GM23338 (cell line): ENCODE results near the gene SPTBN4. TPM values are rescaled to one million over a fixed set of nuclear protein-coding genes. Genes with fewer than 3 reads are reported as not detected.
A peak's percentile ranks its signal among the peaks of the same experiment; 100 is the strongest.

Experiments used
- ATAC-seq: fragments of 200-7000 bp; cut with Tn5 transposase; 3 replicates; pipeline ENCODE4 v1.9.1; 2020
- DNase-seq: peaks from one replicate; pipeline ENCODE4 v3.0.0-alpha.2; 2015; ENCODE audit warnings: low spot score
- H2AFZ ChIP-seq: fragments of 200-600 bp; sonication (generic); 2 replicates; pipeline ENCODE4 v1.8.0; 2016; ENCODE audit warnings: antibody characterized with exemption, mild to moderate bottlenecking, moderate library complexity
- H3F3A ChIP-seq: fragments of 200-600 bp; sonication (generic); replicated peaks from 2 replicates; pipeline ENCODE4 v1.8.0; 2017; ENCODE audit warnings: antibody characterized with exemption, mixed run types, low read depth
- H3K27ac ChIP-seq: fragments of 200-600 bp; sonication (generic); 2 replicates; pipeline ENCODE4 v1.6.1; 2016; ENCODE audit warnings: low read depth
- H3K27me3 ChIP-seq: fragments of 200-600 bp; sonication (generic); 2 replicates; pipeline ENCODE4 v1.8.0; 2016; ENCODE audit warnings: mild to moderate bottlenecking, mixed run types, moderate library complexity; ENCODE audit not compliant: insufficient read depth
- H3K36me3 ChIP-seq: fragments of 200-600 bp; sonication (generic); 2 replicates; pipeline ENCODE4 v1.8.0; 2016; ENCODE audit warnings: mild to moderate bottlenecking; ENCODE audit not compliant: insufficient read depth
- H3K4me1 ChIP-seq: fragments of 200-600 bp; sonication (generic); 2 replicates; pipeline ENCODE4 v1.8.0; 2016; ENCODE audit warnings: mild to moderate bottlenecking, moderate library complexity; ENCODE audit not compliant: insufficient read depth
- H3K4me2 ChIP-seq: fragments of 200-600 bp; sonication (generic); 2 replicates; pipeline ENCODE4 v1.7.1; 2017; ENCODE audit warnings: mixed run types
- H3K4me3 ChIP-seq: fragments of 200-600 bp; sonication (generic); 2 replicates; pipeline ENCODE4 v1.6.1; 2016; ENCODE audit warnings: mixed run types
- H3K79me2 ChIP-seq: fragments of 200-600 bp; sonication (generic); replicated peaks from 2 replicates; pipeline ENCODE4 v1.8.0; 2017; ENCODE audit warnings: mild to moderate bottlenecking; ENCODE audit not compliant: insufficient read depth
- H3K9me2 ChIP-seq: fragments of 200-600 bp; sonication (generic); 2 replicates; pipeline ENCODE4 v1.8.0; 2017; ENCODE audit not compliant: insufficient read depth
- H4K20me1 ChIP-seq: fragments of 200-600 bp; sonication (generic); replicated peaks from 2 replicates; pipeline ENCODE4 v1.8.0; 2017; ENCODE audit warnings: mild to moderate bottlenecking; ENCODE audit not compliant: insufficient read depth
- H3K27ac Mint-ChIP-seq: 2 replicates; pipeline ENCODE4 v1.8.0; 2020; ENCODE audit warnings: inconsistent platforms, mild to moderate bottlenecking, moderate library complexity, mixed read lengths
- H3K27me3 Mint-ChIP-seq: 3 replicates; pipeline ENCODE4 v1.8.0; 2022; ENCODE audit warnings: low read depth, mild to moderate bottlenecking, moderate library complexity, mixed read lengths, inconsistent platforms; ENCODE audit not compliant: insufficient read depth, poor library complexity
- H3K36me3 Mint-ChIP-seq: 3 replicates; pipeline ENCODE4 v1.8.0; 2021; ENCODE audit warnings: low read depth, mild to moderate bottlenecking, inconsistent platforms, moderate library complexity, mixed read lengths
- H3K4me1 Mint-ChIP-seq: 3 replicates; pipeline ENCODE4 v1.8.0; 2020; ENCODE audit warnings: mild to moderate bottlenecking, inconsistent platforms, mixed read lengths
- H3K4me3 Mint-ChIP-seq: 3 replicates; pipeline ENCODE4 v1.8.0; 2021; ENCODE audit warnings: moderate library complexity, mild to moderate bottlenecking, inconsistent platforms, mixed read lengths
- H3K9me3 Mint-ChIP-seq: 3 replicates; pipeline ENCODE4 v1.8.0; 2020; ENCODE audit warnings: moderate library complexity, mild to moderate bottlenecking, inconsistent platforms, mixed read lengths
- CREB1 ChIP-seq: fragments of 250-450 bp; sonication (Bioruptor Pico); IDR thresholded peaks from 2 replicates; pipeline ENCODE4 v1.5.0; 2020; ENCODE audit warnings: low read depth, mild to moderate bottlenecking, moderate library complexity
- ETS1 ChIP-seq: IDR thresholded peaks from 2 replicates; pipeline ENCODE4 v1.6.1; 2016; ENCODE audit warnings: antibody characterized with exemption
- EZH2 ChIP-seq: fragments of 200-600 bp; sonication (generic); IDR thresholded peaks from one replicate; pipeline ENCODE4 v1.8.0; 2017; ENCODE audit warnings: antibody characterized with exemption, mild to moderate bottlenecking, low read depth; ENCODE audit not compliant: unreplicated experiment
- EZH2phosphoT487 ChIP-seq: fragments of 200-600 bp; sonication (generic); IDR thresholded peaks from one replicate; pipeline ENCODE4 v1.8.1; 2018; ENCODE audit warnings: antibody characterized with exemption; ENCODE audit not compliant: unreplicated experiment
- JUNB ChIP-seq: IDR thresholded peaks from one replicate; pipeline ENCODE4 v1.6.1; 2016; ENCODE audit warnings: antibody characterized with exemption; ENCODE audit not compliant: unreplicated experiment
- NANOG ChIP-seq: IDR thresholded peaks from 2 replicates; pipeline ENCODE4 v1.6.1; 2016; ENCODE audit warnings: antibody characterized with exemption, borderline replicate concordance
- POLR2AphosphoS5 ChIP-seq: IDR thresholded peaks from 2 replicates; pipeline ENCODE4 v1.6.1; 2016; ENCODE audit warnings: antibody characterized with exemption, low read depth
- REST ChIP-seq: IDR thresholded peaks from one replicate; pipeline ENCODE4 v1.6.1; 2018; ENCODE audit warnings: antibody characterized with exemption; ENCODE audit not compliant: unreplicated experiment
- STAT1 ChIP-seq: IDR thresholded peaks from one replicate; pipeline ENCODE4 v1.6.1; 2016; ENCODE audit warnings: antibody characterized with exemption; ENCODE audit not compliant: unreplicated experiment
- ZNF114 ChIP-seq: fragments of 250-450 bp; sonication (Bioruptor Pico); IDR thresholded peaks from 2 replicates; pipeline ENCODE4 v1.5.0; 2020; ENCODE audit warnings: mild to moderate bottlenecking, moderate library complexity
- ZNF331 ChIP-seq: fragments of 250-450 bp; sonication (Bioruptor Pico); IDR thresholded peaks from 2 replicates; pipeline ENCODE4 v1.5.0; 2020; ENCODE audit warnings: low read depth, mild to moderate bottlenecking, moderate library complexity
- polyA plus RNA-seq: library from polyadenylated mRNA; unstranded; fragments of >200 nt; fragmentation: Nextera tagmentation; extraction: Ambion mirVana; gene quantifications from 2 replicates; pipeline ENCODE4 v1.2.1, GENCODE V29; 2016
- total RNA-seq: library from RNA; depleted of rRNA; stranded (reverse); fragments of >200 nt; shearing (Covaris generic); gene quantifications from 2 replicates; pipeline ENCODE4 v1.2.3, GENCODE V29; 2014
- TF ChIP-seq, protein P1 (sequence below): fragments of 250-450 bp; sonication (Bioruptor Pico); IDR thresholded peaks from 2 replicates; pipeline ENCODE4 v1.5.0; 2020; ENCODE audit warnings: mild to moderate bottlenecking, moderate library complexity
- TF ChIP-seq, protein P2 (sequence below), 2 experiments: fragments of 200-600 bp in 1 of 2; sonication (generic) in 1 of 2; conservative IDR thresholded peaks; 2 replicates each; pipeline versions ENCODE4 v1.5.1 to v1.6.1; 2016 to 2017; ENCODE audit warnings: antibody characterized with exemption in 2 of 2, low read depth in 2 of 2, mild to moderate bottlenecking in 2 of 2, moderate library complexity in 1 of 2

SPTBN4 gene
- total and polyA plus RNA-seq, 2 experiments from 2014 or later = 1.6 to 2.3 TPM

- no peaks in the 10 kb centered on the region for H4K20me1 ChIP-seq
- Mint-ChIP-seq H3K36me3 (no peaks in the 10 kb centered on the region), H3K4me3 (no peak overlapping the region), H3K27me3 (peaks cover 46% of the 10 kb centered on the region), H3K27ac (no peak overlapping the region), H3K9me3 (peaks cover 7% of the 10 kb centered on the region), H3K4me1 (no peaks in the 10 kb centered on the region; the same call in 2 of the 3 replicates)
- H3K27me3 ChIP-seq = peaks cover 41% of the 10 kb centered on the region
- ATAC-seq = no peak
- H3F3A ChIP-seq = peaks cover 6% of the 10 kb centered on the region; the same call in 1 of the 2 replicates
- TF ChIP-seq ETS1 = no peak
- TF ChIP-seq CREB1 (CRISPR knock-in tag) = no peak
- TF ChIP-seq NANOG = no peak
- TF ChIP-seq, protein P1, sequence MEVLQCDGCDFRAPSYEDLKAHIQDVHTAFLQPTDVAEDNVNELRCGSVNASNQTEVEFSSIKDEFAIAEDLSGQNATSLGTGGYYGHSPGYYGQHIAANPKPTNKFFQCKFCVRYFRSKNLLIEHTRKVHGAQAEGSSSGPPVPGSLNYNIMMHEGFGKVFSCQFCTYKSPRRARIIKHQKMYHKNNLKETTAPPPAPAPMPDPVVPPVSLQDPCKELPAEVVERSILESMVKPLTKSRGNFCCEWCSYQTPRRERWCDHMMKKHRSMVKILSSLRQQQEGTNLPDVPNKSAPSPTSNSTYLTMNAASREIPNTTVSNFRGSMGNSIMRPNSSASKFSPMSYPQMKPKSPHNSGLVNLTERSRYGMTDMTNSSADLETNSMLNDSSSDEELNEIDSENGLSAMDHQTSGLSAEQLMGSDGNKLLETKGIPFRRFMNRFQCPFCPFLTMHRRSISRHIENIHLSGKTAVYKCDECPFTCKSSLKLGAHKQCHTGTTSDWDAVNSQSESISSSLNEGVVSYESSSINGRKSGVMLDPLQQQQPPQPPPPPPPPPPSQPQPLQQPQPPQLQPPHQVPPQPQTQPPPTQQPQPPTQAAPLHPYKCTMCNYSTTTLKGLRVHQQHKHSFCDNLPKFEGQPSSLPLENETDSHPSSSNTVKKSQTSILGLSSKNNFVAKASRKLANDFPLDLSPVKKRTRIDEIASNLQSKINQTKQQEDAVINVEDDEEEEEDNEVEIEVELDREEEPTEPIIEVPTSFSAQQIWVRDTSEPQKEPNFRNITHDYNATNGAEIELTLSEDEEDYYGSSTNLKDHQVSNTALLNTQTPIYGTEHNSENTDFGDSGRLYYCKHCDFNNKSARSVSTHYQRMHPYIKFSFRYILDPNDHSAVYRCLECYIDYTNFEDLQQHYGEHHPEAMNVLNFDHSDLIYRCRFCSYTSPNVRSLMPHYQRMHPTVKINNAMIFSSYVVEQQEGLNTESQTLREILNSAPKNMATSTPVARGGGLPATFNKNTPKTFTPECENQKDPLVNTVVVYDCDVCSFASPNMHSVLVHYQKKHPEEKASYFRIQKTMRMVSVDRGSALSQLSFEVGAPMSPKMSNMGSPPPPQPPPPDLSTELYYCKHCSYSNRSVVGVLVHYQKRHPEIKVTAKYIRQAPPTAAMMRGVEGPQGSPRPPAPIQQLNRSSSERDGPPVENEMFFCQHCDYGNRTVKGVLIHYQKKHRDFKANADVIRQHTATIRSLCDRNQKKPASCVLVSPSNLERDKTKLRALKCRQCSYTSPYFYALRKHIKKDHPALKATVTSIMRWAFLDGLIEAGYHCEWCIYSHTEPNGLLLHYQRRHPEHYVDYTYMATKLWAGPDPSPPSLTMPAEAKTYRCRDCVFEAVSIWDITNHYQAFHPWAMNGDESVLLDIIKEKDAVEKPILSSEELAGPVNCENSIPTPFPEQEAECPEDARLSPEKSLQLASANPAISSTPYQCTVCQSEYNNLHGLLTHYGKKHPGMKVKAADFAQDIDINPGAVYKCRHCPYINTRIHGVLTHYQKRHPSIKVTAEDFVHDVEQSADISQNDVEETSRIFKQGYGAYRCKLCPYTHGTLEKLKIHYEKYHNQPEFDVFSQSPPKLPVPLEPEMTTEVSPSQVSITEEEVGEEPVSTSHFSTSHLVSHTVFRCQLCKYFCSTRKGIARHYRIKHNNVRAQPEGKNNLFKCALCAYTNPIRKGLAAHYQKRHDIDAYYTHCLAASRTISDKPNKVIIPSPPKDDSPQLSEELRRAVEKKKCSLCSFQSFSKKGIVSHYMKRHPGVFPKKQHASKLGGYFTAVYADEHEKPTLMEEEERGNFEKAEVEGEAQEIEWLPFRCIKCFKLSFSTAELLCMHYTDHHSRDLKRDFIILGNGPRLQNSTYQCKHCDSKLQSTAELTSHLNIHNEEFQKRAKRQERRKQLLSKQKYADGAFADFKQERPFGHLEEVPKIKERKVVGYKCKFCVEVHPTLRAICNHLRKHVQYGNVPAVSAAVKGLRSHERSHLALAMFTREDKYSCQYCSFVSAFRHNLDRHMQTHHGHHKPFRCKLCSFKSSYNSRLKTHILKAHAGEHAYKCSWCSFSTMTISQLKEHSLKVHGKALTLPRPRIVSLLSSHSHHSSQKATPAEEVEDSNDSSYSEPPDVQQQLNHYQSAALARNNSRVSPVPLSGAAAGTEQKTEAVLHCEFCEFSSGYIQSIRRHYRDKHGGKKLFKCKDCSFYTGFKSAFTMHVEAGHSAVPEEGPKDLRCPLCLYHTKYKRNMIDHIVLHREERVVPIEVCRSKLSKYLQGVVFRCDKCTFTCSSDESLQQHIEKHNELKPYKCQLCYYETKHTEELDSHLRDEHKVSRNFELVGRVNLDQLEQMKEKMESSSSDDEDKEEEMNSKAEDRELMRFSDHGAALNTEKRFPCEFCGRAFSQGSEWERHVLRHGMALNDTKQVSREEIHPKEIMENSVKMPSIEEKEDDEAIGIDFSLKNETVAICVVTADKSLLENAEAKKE (CRISPR knock-in tag) = no peak
- no peak for TF ChIP-seq POLR2AphosphoS5
- TF ChIP-seq, protein P2, sequence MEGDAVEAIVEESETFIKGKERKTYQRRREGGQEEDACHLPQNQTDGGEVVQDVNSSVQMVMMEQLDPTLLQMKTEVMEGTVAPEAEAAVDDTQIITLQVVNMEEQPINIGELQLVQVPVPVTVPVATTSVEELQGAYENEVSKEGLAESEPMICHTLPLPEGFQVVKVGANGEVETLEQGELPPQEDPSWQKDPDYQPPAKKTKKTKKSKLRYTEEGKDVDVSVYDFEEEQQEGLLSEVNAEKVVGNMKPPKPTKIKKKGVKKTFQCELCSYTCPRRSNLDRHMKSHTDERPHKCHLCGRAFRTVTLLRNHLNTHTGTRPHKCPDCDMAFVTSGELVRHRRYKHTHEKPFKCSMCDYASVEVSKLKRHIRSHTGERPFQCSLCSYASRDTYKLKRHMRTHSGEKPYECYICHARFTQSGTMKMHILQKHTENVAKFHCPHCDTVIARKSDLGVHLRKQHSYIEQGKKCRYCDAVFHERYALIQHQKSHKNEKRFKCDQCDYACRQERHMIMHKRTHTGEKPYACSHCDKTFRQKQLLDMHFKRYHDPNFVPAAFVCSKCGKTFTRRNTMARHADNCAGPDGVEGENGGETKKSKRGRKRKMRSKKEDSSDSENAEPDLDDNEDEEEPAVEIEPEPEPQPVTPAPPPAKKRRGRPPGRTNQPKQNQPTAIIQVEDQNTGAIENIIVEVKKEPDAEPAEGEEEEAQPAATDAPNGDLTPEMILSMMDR (conservative IDR thresholded peaks at IDR 0.05; ENCODE audit: low read depth in 2 of 2) = no peak
- TF ChIP-seq ZNF331 (CRISPR knock-in tag) = no peak
- no peak for TF ChIP-seq ZNF114
- TF ChIP-seq JUNB = no peak
- no peak for TF ChIP-seq EZH2
- TF ChIP-seq EZH2phosphoT487 = no peak
- no peak for TF ChIP-seq STAT1
- TF ChIP-seq REST = no peak
- H3K4me1 ChIP-seq = no peaks in the 10 kb centered on the region
- no peak overlapping the region for H3K4me3 ChIP-seq
- DNase-seq = peak; percentile 37
- H3K4me2 ChIP-seq = no peak overlapping the region
- no peaks in the 10 kb centered on the region for H3K36me3 ChIP-seq
- H2AFZ ChIP-seq = peak overlapping the region; percentile 56; the same call in 1 of the 2 replicates
- H3K27ac ChIP-seq = no peak overlapping the region
- H3K9me2 ChIP-seq = no peaks in the 10 kb centered on the region
- no peaks in the 10 kb centered on the region for H3K79me2 ChIP-seq
Measured at GRCh38 chr19:40507892-40508291, 41.1 kb downstream of the SPTBN4 start.
